LNCaP clone FGC (cell line): ENCODE data around the gene ABTB2.

ENCODE experiments used
- DNase-seq: peaks from one replicate; pipeline ENCODE4 v3.0.0-alpha.2; 2011; ENCODE audit warnings: low read depth
- H3K4me3 ChIP-seq: 2 replicates; pipeline ENCODE4 v1.5.1; 2011; ENCODE audit warnings: mild to moderate bottlenecking, low read depth, low read length, control low read depth
- CTCF ChIP-seq: IDR thresholded peaks from 2 replicates; pipeline ENCODE4 v1.5.1; 2012; ENCODE audit warnings: mild to moderate bottlenecking; ENCODE audit not compliant: control insufficient read depth, insufficient read depth; ENCODE audit errors: extremely low read depth

The ABTB2 gene

GRCh38 chr11:34204396-34205279 lies 153.2 kb downstream of the ABTB2 start:
- no peak for TF ChIP-seq CTCF
- no peak for DNase-seq
- no peak overlapping the region for H3K4me3 ChIP-seq

DNA sequence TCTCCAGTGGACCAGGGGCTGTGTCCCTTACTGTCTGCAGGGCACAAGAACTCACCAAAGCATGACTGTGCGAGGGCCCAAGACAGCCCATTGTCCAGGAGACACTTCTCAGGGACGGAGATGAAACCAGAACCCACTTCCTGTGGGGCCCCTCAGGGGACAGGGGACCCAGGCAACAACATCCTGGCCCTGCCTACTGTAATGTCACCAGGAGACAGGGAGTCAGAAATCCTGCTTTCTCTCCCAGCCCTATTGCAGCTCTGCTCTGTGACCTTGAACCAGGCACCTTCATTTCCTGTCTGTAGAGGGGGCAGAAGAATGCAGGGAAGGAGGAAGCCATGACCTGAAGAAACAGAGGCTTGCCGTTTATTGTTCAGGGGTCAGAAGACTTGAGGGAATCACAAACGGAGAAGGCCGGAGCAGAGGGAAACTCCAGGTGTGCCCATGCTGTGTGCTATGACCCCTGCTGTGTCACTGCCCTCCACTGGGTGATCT lies 154.4 kb downstream of the ABTB2 start:
- H3K4me3 ChIP-seq: no peak overlapping the region
- DNase-seq: no peak
- TF ChIP-seq CTCF: no peak

- H3K4me3 ChIP-seq: no peak overlapping the region
- no peak for TF ChIP-seq CTCF
- DNase-seq: no peak
These were observed 156.7 kb downstream of the ABTB2 start for GRCh38 chr11:34201129-34201528.

- no peak overlapping the region for H3K4me3 ChIP-seq
- no peak for DNase-seq
- no peak for TF ChIP-seq CTCF
These were observed 158.3 kb downstream of the ABTB2 start for GRCh38 chr11:34199525-34199924.

DNA sequence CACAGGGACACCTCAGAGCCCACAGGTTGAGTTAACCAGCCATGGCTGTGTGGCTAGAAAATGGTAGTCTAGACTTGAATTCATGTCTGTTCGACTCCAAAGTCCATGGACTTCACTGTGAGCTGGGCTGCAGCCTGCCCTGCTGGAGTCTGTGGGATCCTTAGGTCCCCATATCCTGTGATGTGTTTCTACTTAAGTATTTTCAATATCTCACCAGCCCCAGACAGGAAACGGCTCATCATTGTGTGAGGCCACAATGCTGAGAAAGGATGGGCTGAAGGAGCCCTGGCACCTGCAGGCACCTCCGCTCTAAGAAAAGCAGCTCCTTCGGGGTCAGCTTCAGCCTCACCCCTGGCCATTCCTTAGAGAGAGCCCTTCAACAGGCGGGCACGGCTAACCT lies 159.3 kb downstream of the ABTB2 start:
- no peak for TF ChIP-seq CTCF
- DNase-seq: no peak

DNA sequence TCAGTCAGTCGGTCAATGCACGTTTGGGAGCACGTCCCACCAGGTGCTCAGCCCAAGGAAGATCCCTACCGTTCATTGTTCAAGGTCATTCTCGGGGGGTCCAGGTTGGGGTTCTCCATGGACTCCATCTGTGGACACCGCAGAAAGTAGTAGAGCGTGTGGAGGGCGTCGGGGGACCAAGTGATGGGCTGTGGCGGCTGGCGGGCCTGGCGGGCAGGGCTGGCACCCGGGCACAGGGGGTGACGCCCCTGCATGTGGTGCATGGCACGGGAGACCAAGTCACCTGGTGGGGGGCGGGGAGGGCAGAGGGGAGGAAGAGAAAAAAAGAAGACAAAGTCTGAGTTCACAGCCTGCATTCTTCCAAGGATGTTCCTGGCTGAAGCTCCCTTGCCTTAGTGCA lies 160.6 kb downstream of the ABTB2 start:
- H3K4me3 ChIP-seq: no peak overlapping the region
- DNase-seq: no peak
- no peak for TF ChIP-seq CTCF

More for the DNA sequence above, 159.3 kb downstream of the ABTB2 start:
- no peak overlapping the region for H3K4me3 ChIP-seq
